Measurements from ENCODE around the gene FGD5.

The FGD5 gene

DNA sequence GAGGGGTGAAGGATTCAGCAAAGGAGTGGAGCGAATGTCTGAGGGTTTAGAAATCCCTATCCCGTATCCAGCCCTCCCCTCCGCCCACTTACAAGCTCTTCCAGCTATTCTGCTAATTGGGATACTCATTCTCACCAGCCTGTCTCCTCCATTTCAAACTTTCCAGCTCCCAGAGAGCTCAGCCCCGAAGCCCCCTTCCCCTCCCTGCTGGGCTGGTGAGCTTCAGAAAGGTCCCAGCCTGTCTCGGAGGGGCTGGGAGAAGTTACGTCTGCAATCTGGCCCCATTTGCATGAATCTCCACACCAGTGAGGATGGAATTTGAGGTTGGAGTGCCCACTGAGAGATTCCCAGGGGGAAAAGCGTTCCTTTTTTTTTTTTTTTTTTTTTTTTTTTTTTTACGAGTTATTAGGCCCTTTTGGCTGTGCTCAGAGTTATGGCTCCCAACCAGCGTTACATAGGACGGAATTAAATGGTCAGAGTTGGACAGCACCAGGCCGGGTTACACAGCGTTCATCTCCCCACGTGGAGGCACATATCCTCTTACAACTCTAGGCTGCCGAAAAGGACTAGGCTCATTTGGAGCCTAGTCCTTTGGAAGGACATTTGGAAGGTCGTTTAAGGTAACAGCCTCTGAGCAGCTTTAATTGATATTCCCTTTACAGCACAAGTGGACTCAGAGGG lies 34.6 kb downstream of the FGD5 start:
- DNase-seq, result no peak

DNA sequence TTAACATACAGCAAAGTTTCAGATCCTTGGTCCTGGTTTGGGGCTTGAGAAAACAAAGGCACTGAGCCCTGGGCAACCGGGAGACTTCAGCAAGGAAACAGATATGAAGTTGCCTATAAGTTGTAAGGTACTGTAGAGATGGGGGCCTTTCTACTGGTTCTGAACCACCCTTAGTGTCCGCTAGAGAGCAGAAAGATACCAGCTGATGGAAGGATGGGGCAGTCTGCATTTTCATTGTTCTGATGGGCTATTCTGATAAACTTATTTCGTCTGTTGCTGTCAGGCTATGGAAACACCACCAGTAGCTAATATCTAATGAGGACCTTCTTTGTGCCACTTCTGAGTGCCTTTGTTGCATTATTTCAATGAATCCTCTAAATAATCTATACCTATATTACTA lies 38.7 kb downstream of the FGD5 start:
- peak; percentile 10 for DNase-seq

DNA sequence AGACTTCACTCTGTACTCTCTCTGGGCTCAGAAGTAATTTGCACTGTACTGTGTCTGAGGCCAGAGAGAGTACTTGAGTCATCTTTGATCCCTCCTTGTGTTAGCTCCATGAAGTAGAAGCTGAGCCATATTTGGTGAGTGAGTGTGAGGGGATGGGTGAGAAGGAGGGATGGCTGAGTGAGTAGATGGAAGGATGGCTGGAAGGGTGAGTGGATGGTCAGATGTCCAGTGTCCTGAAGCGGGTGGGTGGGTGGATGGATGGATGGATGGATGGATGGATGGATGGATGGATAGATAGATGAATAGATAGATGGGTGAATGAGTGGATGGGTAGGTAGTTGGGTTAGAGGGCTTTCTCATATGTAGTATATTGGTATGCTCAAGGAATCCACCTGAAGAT lies 39.3 kb downstream of the FGD5 start:
- no peak for DNase-seq

DNA sequence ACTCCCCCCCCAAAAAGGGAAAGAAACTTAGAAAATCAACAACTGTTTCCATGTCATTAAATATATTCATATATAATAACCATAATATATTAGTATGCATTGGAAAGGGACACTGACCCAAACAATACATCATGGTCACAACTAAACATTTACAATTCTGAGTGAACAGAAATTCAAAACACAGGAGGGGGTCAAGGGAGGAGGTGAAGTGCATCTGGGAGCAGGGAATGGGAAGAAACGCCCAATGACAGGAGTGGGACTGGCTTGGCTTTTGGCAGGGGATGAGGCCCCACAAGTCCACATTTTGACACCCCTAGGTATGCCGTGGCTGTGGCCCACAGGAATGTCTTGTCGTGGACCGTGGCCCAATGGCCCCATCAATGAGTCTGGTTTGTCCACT lies 41.1 kb downstream of the FGD5 start:
- DNase-seq, result no peak

DNA sequence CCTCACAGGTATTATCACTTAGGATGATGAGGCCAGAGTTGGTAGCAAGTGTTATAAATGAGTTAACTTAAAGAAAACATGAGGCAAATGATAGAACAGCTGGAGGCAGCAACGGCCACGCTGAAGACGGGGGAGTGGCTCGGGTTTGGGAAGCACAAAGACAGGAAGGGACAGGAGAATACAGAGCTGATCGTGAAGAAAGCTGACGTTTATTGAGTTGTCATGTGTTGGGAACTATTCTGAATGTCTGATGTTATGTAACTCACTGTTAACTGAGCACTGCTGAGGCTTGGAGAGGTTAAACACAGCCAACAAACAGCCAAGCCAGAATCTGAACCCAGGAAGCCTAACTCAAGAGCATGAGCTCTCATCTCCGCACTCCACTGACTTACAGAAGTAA lies 42.3 kb downstream of the FGD5 start:
- DNase-seq, result no peak

DNA sequence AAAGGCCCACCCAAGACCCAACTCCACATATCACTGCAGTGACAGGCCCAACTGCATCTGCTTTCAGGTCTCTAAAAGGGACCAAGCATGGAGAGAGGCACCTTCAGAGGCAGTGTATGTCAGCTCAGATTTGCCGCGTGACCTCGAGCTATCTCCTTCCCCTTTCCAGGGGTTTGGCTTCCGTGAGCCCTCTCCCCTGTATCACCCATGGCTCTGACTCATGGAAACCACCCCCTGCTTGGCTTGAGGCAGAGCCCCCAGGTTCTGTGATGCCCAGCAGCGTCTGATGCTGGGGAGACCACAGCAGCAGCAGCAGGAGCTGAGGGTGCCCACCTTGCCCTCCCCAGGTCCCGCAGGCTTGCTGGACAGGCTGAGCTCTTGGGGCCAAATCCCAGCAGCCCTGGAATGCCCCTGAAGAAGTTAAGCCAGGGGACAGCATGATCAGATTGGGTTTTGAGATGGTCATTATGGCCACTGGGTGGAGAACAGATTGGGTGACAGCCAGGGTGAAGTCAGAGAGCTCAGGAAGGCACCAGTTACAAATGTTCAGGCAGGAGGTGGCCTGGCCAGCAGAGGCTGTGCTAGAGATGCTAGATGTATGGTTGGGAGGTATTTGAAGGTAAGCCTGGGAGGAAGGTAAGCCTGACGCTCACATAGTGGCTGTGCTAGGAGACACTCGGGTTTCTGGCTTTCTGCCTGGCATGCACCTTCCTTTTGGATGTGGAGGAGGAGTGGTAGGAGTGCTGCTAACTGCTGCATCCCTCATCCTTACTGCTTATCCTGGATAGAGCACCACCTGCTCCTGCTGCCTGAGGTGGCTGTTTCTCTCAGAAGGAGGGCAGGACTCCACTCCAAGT lies 42.9 kb downstream of the FGD5 start:
- no peak for DNase-seq

DNA sequence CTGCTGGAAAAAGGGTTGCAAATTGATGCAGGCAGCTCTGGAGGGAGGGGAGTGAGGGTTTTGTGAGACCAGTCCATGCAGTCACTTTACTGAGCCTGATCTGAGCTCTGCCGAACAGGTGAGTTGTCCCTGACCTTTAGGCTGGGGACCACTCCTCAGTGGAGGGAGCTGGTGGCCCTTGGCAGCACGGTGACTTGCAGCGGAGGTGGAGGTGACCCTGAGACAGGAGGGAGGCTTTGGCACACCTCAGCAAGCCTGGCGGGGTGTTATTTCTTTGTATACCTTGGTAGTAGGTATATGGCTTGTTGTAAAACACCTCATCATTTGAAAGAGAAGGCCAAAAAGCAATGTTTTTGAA lies 43.5 kb downstream of the FGD5 start:
- no peak for DNase-seq

DNA sequence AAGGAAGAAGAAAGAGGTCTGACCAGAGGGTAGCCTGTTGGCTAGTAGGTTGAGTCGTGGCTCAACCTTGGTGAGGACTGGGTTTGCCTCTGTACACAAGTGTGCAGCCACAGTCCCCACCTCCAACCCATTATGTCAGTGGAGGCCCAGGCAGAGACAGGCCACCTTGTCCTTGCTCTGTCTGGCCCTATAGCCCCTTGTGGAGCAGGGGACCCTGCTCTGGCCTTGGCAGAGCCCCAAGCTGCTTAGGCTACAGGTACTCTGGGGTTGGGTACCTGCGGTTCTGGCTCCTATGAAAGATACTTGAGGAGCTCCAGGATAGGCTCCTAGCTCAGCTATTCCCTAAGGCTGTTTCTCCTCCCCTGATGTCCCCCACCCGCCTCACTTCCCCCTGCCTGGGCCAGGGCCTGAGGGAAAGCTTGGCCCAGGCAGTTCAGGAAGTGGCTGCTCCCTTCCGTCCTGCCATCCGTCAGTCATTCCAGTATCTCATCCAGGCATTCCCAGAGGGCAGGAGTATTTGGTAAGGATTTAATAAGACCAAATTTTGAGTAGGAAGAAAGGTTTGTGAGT lies 44.0 kb downstream of the FGD5 start:
- DNase-seq, result no peak

DNA sequence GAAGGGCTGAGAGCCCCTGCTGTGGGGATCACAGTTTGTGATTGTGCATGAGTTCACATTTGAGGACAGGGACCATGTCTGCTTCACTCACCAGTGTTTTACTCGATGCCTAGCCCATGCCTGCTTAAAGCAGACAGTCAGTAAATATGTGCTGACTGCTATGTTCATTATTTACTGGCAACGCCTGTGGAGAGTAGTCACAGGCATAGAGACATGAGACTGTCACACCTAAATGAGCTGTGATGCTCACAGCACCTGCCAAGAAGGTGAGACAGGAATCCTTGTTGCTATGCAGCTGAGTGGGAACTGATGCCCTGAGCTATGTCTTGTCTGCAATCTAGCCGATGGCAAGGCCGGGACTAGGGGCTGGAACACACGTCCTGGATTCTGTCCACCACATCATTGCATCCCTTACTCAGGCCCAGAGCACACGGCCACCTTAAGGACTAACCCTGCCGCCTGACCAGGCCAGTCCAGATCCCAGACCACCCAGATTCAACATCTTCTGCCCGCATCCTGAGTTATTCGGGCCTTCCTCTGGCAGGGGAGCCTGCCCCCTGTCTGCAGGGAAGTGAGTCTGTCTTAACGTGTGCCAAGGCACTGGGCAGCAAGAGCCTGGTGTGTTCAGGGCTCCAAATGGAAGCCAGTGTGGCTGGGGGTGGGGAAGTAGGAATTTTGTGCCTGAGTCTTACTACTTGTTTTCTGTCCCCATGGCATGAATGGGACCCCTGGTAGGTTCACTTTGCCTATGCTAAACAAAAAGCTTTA lies 44.8 kb downstream of the FGD5 start:
- no peak for DNase-seq

DNA sequence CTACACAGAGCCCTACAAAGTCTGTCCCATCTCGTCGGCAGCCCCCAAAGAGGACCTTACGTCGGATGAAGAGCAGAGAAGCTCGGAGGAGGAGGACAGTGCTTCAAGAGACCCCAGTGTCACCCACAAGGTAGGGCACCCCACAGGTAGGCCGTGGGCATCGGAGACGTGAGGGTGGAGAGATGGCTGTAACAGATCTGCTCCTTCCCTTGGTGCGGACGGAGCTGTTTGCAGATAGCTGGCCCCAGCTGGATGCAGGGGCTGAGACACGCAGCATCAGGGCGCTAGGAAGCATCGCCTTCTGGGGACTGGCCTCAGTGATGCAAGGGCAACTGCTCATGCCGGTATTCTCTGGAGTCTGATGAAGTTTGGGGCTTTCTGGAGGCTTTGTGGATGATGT lies 45.4 kb downstream of the FGD5 start:
- no peak for DNase-seq

DNA sequence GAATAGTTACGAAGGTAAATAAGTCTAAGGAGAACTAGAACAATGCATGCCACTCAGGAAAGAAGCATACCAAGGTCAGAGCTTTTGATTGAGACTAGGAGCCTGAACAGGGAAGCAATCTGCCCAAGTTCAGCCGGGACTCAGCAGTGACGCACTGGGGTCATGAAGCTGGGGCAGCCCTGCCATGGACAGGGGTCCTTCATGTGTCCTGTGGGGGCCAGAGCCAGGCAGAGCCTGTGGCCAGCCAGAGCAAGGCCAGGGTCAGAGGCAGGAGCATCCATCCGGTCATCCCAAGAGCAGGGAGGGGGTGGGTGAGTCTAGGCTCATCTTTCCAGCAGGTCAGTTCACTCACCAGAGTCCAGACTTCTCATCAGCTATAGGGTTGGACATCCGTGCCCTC lies 47.9 kb downstream of the FGD5 start:
- DNase-seq, result no peak

DNA sequence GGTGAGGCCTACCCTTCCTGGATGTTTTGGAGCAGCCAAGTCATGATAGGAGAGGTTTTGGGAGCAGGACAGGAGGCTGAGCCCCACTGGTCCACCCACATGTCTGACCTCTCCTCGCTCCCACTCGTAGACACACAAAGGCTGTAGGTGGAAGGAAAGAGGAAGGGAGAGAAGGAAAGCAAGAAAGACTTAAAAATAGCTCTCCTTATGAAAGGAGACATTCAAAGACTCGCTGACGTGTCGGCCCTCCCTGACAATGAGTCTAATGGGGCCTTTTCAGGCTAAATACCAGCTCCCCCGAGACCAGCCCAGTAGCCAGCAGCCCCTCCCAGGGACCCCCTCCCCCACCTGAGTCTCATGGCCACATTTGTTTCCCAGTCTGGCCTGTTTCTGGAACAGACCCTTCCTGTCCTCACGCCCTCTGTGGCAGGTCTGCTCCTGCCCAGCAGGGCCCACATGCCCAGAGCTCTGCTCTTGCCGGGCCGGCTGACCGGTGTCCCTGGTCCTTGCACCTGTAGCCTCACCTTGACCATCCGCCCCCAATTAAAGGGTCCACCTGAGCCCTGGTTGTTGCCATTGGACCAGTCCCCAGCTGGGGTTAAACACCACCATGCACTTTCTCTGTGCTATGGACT lies 49.3 kb downstream of the FGD5 start:
- no peak for DNase-seq

DNA sequence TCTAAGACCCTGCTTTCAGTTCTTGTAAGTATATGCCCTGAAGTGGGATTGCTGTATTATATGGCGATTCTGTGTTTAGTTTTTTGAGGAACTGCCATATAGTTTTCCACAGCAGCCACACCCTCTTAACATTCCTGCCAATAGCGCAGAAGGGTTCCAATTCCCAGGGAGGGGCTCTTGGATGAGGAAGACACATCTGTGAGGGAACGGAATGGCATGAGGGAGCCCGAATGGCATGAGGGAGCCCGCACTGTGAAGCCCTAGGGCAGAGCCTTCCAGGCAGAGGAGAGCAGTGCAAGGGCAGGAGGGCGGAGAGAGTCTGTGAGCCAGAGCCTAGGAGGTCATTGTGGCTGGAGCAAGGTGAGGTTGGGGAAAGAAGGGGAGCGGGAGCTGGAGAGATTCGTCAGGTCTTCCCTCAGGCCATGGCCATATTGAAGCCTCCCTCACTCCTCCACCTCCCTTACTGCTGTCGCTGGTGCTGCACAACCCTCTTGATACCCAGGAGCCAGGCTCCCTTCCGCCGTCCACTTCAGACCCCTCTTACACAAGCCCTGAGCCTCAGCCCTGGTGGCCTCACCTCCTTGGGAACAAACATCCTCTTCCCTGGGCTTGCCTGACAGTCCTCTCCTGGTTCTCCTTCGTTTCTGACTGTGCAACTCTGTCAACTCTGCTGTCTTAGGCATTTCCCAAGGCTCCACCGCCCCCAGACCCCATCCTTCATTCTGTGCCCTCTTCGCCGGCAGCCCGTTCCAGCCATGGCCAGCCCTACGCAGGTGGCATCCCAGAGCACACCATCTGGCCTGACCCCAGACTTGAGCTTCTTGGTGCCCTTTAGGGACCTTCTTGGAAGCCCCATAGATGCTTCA lies 51.4 kb downstream of the FGD5 start:
- no peak for DNase-seq

DNA sequence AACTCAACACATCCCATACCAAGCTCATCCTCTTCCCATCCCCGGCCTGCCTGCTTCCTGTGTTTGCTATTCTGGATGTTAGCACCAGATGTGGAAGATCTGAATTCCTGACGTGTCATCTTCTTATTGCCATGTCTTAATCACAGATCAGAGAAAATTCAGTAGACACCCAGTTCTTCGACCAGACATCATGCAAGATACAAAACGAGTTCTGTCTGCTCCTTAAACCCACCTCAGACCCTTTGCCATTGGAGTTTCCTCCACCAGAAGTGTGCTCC lies 52.0 kb downstream of the FGD5 start:
- no peak for DNase-seq

DNA sequence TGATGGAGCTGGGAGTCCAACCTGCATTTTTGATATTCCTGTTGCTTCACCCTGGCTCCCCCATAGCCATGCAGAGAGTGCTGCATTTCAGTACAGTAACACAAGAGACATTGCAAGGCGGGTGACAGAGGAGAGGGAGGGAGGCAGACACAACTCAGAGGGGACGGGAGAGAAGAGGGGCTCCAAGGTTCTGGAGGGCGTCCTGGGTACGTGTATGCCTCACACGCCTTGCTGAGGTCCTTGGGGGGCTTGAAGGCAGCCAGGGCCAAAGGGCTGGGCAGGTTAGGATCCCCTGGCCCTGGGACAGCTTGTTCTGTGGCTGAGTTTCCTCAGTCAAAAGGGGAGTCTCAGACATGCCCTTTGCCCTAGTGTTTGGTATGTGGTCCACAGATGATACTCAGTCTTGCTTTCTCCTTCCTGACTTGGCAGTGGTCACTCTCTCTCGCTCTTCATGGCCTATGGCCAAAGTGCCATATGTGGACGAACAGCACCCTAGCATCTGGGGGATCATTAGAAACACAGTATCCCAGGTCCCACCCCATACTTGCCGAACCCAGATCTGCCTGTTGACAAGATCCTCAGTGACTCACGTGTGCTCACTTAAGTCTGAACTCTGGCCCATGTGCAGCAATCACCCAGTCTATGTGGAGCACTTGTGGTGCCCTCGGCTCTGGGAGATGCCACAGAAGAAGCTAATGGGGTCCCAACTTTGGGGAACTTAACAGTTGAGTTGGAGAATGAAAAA lies 52.9 kb downstream of the FGD5 start:
- DNase-seq, result no peak

DNA sequence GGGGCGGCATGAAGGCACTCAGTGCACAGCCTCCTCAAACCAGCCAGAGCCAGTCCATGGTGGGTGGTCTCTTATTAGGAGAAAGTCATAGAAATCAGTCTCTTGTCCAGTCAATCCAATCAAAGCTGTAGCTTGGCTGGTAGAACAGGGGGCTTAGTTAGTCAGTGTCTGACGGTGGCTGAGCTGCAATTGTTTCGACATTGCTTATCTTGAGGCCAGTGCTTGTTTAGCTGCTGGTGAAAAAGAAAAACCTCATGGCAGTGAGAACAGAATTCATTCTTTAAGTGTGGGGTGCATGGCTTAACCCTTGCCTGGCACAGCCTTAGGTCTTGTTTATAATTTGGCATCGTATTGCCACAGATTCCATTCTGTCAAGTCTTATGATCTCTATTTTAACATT lies 53.9 kb downstream of the FGD5 start:
- no peak for DNase-seq

DNA sequence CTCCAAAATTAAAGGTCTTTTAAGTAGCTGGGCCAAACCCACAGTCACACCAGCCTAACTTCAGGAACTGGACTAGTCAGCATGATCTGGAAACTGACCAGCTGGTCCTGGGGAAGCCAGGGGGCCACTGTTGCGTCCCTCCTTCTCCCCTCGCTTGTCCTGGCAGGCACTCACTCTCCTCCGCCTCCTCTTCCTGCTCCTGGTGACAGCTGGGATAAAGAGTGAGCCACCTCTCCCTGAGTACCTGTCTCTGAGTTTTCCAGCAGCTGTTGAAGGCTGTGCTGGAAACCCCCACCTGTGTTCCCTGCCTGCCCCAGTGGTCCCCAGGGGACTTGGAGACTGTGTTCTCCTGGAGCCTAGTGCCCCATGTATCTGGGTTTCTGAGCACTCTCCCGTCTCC lies 56.0 kb downstream of the FGD5 start:
- no peak for DNase-seq

DNA sequence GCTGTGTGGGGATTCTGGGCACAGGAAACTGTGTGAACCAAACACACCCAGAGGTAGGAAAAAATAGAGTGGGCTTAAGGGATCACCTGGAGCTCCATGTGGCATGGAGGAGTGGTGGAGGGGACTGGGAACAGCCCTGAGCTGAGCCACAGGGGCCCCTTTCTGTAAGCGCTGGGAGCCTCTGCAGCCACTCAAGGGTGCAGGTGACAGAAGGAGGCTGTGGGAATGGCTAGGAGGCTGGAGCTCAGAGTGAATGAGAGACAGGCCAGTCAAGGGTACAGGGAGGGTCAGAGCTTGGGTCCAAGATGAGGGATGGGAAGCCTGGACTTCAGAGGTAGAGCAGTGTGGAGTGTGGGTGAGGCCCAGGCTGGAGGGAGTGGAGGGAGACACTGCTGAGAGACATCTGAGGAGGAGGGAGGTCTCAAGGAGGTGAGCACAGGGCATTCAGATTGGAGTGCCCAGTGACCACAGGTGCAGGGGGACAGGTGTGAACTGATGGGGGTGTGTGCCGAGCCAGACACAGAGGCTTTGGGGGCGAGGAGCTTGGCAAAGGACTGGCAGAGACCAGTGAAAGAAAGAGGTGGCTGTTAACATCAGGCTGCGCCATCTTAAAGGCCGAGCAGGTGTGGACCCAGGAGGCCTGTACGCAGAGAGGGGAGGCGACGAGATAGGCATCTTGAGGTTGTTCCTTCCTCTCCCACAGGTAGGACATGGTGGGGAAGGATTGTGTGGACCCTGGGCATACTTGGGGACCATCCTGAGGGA lies 56.8 kb downstream of the FGD5 start:
- no peak for DNase-seq

DNA sequence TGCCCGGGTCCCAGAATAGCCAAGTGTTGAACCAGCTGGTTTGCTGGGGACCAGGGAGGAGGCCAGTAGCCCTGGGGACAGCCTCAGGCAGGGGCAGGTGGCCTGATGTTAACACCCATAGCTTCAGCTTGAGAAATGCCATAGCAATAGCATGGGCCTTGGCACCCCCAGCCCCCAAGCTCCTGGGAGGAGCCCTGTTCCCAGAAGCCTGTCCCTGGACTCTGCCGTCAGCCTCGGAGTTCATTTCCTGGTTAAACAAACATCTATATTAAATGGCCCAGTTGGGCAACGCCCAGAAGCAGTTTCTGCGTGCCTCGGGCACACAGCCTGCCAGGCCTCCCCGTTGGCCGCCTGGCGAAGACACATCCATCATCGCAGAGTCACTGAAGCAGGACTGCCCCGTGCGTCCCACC lies 58.2 kb downstream of the FGD5 start:
- no peak for DNase-seq

DNA sequence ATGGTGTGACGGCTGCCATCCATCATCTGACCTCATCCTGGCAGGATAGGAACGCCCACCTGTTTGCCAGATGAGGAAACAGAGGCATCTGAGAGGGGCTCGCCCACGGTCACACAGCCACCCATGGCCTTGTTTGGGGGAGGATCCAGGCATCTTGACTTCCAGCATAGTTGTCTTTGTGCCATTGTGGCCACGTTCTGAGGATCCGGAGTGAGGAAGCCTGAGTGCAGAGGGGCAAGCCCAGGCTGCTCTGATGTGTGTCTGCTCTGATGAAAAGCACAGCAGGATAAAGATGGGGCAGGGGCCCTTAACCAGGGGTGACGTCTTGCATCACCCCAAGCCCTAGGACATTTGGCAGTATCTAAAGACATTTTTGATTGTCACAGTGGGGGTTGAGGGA lies 58.7 kb downstream of the FGD5 start:
- DNase-seq, result no peak

Data from CD4-positive, alpha-beta T cell treated with Interleukin-17A for 1 hour (primary cell).